ENCODE results near the gene PRPF19.

DNA sequence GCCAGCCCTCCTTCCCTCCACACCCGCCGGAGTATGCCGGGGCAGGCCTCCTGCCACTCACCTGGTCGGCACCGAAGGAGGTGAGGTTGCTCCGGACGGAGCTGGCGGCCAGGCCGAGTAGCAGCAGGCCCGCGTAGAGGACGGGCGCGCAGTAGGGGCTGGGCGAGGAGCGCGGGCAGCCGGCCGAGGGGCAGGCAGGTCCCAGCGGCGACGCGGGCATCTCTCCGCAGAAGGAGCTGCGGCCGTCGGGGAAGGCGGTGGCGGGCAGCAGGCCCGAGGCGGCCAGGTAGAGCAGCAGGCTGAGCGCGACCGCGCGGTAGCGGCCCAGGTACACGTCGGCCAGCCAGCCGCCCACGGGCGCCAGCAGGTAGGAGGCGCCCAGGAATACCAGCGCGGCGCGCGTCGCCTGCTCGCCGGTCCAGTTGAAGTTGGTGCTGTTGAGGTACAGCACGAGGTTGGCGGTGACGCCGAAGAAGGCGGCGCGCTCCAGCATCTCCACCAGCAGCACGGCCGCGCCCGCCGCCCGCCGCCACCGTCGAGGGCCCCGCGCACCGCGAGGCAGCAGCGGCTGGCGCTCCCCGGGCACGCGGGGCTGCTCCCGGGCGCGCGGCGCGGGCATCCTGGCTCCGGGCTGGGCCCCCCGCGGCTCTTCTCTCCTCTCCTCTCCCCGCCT is 44.7 kb upstream of the PRPF19 start:
- TF ChIP-seq ZNF274 (IDR thresholded peaks at IDR 0.05; ENCODE audit: low read depth, low read length) (no peak), SUZ12 (IDR thresholded peaks at IDR 0.05; ENCODE audit: extremely low read depth, insufficient read depth, insufficient read length) (no peak)

Measured in NT2/D1 (cell line).